Spleen (tissue), 11 donors: Measurements from ENCODE around the gene KIF6. TPM values are rescaled to one million over a fixed set of nuclear protein-coding genes. Genes with fewer than 3 reads are reported as not detected.

Source experiments
- DNase-seq: peaks from one replicate; pipeline ENCODE4 v3.0.0-alpha.2; 2020
- H3K27ac ChIP-seq, 8 donors: fragments of 200-600 bp; sonication (generic) in 7 of 8; 1 replicate in 4 of 8; 2 replicates in 4 of 8; pipeline versions ENCODE4 v1.5.0 to v1.8.0; 2016 to 2021; ENCODE audit warnings: inconsistent platforms in 4 of 8, mild to moderate bottlenecking in 4 of 8, moderate library complexity in 1 of 8
- H3K27me3 ChIP-seq, 7 donors: fragments of 200-600 bp; sonication (generic) in 6 of 7; replicated peaks in 1 of 7; 1 replicate in 4 of 7; 2 replicates in 3 of 7; pipeline versions ENCODE4 v1.5.0 to v1.8.0; 2016 to 2021; ENCODE audit warnings: inconsistent platforms in 3 of 7, mild to moderate bottlenecking in 1 of 7
- H3K36me3 ChIP-seq, 6 donors: fragments of 200-600 bp; sonication (generic) in 5 of 6; 1 replicate in 4 of 6; 2 replicates in 2 of 6; pipeline versions ENCODE4 v1.5.0 to v1.8.0; 2016 to 2021; ENCODE audit warnings: inconsistent platforms in 2 of 6
- H3K4me1 ChIP-seq, 6 donors: fragments of 200-600 bp; sonication (generic) in 5 of 6; 1 replicate in 3 of 6; 2 replicates in 3 of 6; pipeline versions ENCODE4 v1.5.0 to v1.8.0; 2016 to 2021; ENCODE audit warnings: inconsistent platforms in 3 of 6
- H3K4me3 ChIP-seq, 8 donors: fragments of 200-600 bp; sonication (generic) in 7 of 8; 1 replicate in 4 of 8; 2 replicates in 4 of 8; pipeline versions ENCODE4 v1.5.0 to v1.8.0; 2016 to 2021; ENCODE audit warnings: inconsistent platforms in 4 of 8, mild to moderate bottlenecking in 4 of 8, moderate library complexity in 2 of 8
- H3K9me3 ChIP-seq, 8 donors: fragments of 200-600 bp; sonication (generic) in 7 of 8; 1 replicate in 4 of 8; 2 replicates in 4 of 8; pipeline versions ENCODE4 v1.5.0 to v1.8.0; 2016 to 2021; ENCODE audit warnings: inconsistent platforms in 4 of 8
- CTCF ChIP-seq, 11 experiments: fragments of 200-600 bp in 7 of 11; fragments of 450-650 bp in 4 of 11; sonication (generic) in 4 of 11; IDR thresholded peaks in 8 of 11; conservative IDR thresholded peaks in 3 of 11; 1 replicate in 7 of 11; 2 replicates in 4 of 11; pipeline versions ENCODE4 v1.4.0 to v1.8.0; 2016 to 2021; ENCODE audit warnings: antibody characterized with exemption in 11 of 11, inconsistent platforms in 4 of 11, mild to moderate bottlenecking in 1 of 11
- POLR2A ChIP-seq, 3 donors: fragments of 450-650 bp; IDR thresholded peaks; one replicate each; pipeline ENCODE4 v1.5.1; 2017; ENCODE audit warnings: antibody characterized with exemption in 3 of 3, mild to moderate bottlenecking in 1 of 3
- POLR2AphosphoS5 ChIP-seq, 3 donors: sonication (generic); formaldehyde crosslinking; IDR thresholded peaks; one replicate each; pipeline ENCODE4 v1.5.1; 2017; ENCODE audit warnings: antibody characterized with exemption in 3 of 3
- WGBS, 5 donors: extraction: QIAGEN DNeasy Blood & Tissue Kit in 3 of 5; methylation state at CpG; one replicate each; pipeline versions ENCODE4 v1.1.5 to v1.1.7; 2013 to 2018; 5-methylcytosine and 5-hydroxymethylcytosine counted together
- intact Hi-C: fragments of 100-400 bp; cut with DNase I; formaldehyde crosslinking; loops from one replicate; pipeline ENCODE4 v1.15.0; 2023; ENCODE audit warnings: low total_unique reads
- polyA plus RNA-seq, 3 donors: library from polyadenylated mRNA; stranded (reverse); fragments of 200-250 nt; gene quantifications; one replicate each; pipeline ENCODE4 v1.2.1, GENCODE V29; 2013
- total RNA-seq, 7 donors: library from RNA; depleted of rRNA in 3 of 7; stranded (reverse); fragments of >200 nt in 3 of 7; fragmentation: NEBNext Ultra II Directional in 4 of 7; extraction: Animal tissue kit (Norgen Biotek cat#: 25700) in 4 of 7; gene quantifications; one replicate each; pipeline versions ENCODE4 v1.1.0 to v1.2.1, GENCODE V29; 2016 to 2021
- donor health status: healthy with polysubstance abuse.
- donor health status: DM: no; HTN: no; CAD: no; lungs with moderate emphysema.
- donor health status: DM: no; HTN: no; CAD: no.
- donor health status: Bipolar disorder and iron deficiency.
- donor health status: healthy.
- donor health status: DM: no; HTN: no; CAD: no.
- donor health status: DM: yes; HTN: yes; CAD: no.

The KIF6 gene
- total and polyA plus RNA-seq, 10 donors, result 0.10 to 0.75 (median 0.24) TPM; not detected in 3

DNA sequence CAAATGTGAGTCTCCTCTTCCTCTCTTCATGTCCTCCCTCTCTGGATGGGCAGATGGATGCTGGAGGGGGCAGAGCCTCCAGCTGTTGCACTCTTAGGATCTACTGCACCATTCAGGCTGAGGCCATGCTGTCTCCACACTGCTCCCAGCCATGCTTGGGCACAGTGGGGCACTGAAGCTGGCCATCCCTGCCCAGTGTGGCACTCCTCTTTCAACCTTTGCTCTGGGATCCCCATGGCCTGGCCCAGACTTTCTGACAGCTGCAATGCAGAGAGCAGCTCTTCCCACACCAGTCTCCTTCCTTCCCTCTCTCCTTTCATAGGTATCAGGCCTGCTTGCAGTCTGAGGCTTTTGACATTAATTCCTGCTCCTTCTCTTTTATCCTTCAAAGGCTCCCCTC lies 420.3 kb downstream of the KIF6 start:
- no peaks in the 10 kb centered on the region for H3K9me3 ChIP-seq
- no peak overlapping the region for H3K27ac ChIP-seq
- H3K27me3 ChIP-seq, result peaks cover 0 to 16% (median 0%) of the 10 kb centered on the region in 7 donors
- DNase-seq, result no peak
- H3K36me3 ChIP-seq, result no peaks in the 10 kb centered on the region
- no peak overlapping the region for H3K4me3 ChIP-seq
- peaks cover 0 to 8% (median 2%) of the 10 kb centered on the region in 6 donors for H3K4me1 ChIP-seq
- intact Hi-C loops, result loop anchor here (5.0 to 10.0 kb wide), 2 partner anchors 330 to 433 kb away; no protein-coding TSS in a partner anchor
- no peak for TF ChIP-seq POLR2AphosphoS5 (IDR thresholded peaks at IDR 0.05)
- no peak for TF ChIP-seq CTCF (IDR thresholded peaks at IDR 0.05 in 8 of 11, conservative IDR thresholded peaks at IDR 0.05 in 3 of 11)
- TF ChIP-seq POLR2A (IDR thresholded peaks at IDR 0.05), result no peak

DNA sequence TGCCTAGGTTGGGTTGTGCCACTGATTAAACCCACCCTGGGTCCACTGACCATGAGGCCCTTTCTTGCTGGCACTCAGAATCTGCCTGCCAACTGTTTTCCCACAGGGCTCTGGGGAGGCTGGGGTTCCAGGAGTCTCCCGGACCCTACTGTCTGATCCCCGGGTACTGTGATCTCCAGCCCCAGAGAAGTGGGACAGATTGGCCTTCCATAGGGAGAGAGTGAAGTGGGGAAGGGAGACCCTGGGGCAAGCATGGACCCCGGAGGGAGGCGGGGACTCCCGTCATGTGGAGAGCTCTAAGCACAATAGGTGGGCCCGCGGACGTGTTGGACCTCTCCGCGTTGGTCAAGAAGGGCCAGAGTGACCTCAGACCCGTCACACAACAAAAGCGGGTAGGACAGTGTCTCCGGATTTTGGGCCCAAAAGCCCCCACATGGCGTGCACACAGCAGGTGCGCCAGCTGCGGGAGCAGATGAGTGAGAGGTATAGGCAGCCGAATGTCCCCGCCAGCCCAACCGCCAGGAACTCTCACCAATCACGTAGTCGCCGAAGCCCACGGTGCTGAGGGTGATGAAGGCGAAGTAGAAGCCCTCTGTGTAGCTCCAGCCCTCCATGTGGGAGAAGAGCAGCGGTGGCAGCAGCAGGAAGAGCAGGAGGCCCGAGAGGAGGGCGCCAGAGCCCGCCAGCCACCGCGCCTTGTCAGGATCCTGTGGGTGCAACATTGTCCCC lies 421.6 kb downstream of the KIF6 start:
- Histone ChIP-seq H3K4me1 (peaks cover 0 to 8% (median 2%) of the 10 kb centered on the region in 6 donors), H3K27ac (no peak overlapping the region), H3K36me3 (no peaks in the 10 kb centered on the region), H3K27me3 (peaks cover 0 to 11% (median 0%) of the 10 kb centered on the region in 7 donors), H3K4me3 (no peak overlapping the region), H3K9me3 (no peaks in the 10 kb centered on the region)
- intact Hi-C loops, result loop anchor here (2.0 to 10.0 kb wide), 3 partner anchors 137 to 431 kb away; no protein-coding TSS in a partner anchor
- WGBS, 5 donors, result 83 to 88% (median 87%) methylated on average over 26 to 30 of the region's 30 CpGs
- DNase-seq, result no peak
- no peak for TF ChIP-seq POLR2A (IDR thresholded peaks at IDR 0.05)
- TF ChIP-seq CTCF (IDR thresholded peaks at IDR 0.05 in 8 of 11, conservative IDR thresholded peaks at IDR 0.05 in 3 of 11), result peak in 5 of 11 experiments; percentile 26 to 58 (median 53)

DNA sequence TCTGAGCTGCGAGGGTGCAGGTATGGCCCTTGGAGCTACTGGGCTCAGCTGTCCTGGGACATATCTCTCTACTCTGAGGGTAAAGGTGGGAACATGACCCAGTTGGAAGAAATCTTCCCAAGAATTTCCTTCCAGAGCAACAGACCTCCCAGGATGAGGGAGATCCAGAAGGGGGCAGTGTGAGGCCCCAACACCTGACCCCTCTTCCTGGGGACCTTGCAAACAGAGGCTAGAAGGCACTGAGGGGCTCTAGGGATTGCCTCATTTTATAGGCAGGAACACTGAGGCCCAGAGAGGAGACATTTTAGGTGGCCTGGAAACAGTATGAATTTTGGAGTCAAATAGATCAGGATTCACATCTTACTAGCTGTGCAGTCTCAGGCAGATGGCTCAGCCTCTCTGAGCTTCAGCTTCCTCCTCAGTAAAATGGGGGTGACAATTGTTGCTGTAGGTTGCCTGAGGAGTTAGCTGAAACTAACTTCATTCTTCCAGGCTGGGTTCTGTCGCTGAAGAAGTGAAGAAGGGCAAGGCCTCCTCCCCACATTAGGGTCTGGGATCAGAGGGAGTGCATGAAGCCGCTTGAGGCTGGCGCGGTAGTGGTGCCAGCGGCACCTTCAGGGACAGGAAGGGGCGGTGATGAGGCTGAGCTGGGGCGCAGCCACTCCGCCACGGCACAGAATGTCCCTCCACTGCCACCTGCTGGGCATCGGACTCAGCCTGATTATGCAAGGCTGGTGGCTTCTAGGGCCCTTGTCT lies 422.4 kb downstream of the KIF6 start:
- intact Hi-C loops, result loop anchor here (2.0 to 10.0 kb wide), 3 partner anchors 136 to 431 kb away; no protein-coding TSS in a partner anchor
- DNase-seq, result peak; percentile 96
- Histone ChIP-seq H3K27ac (no peak overlapping the region), H3K9me3 (no peaks in the 10 kb centered on the region), H3K36me3 (no peaks in the 10 kb centered on the region), H3K4me1 (peaks cover 0 to 8% (median 2%) of the 10 kb centered on the region in 6 donors), H3K4me3 (peak overlapping the region in 1 of 8 donors; percentile 45), H3K27me3 (peaks cover 0 to 11% (median 0%) of the 10 kb centered on the region in 7 donors)
- 8 to 80% (median 9%) methylated on average over 1 to 11 of the region's 11 CpGs for WGBS, 5 donors
- TF ChIP-seq POLR2A (IDR thresholded peaks at IDR 0.05), result no peak
- peak; percentile 79 to 95 (median 87) for TF ChIP-seq CTCF (IDR thresholded peaks at IDR 0.05 in 8 of 11, conservative IDR thresholded peaks at IDR 0.05 in 3 of 11)
- TF ChIP-seq POLR2AphosphoS5 (IDR thresholded peaks at IDR 0.05), result peak in 2 of 3 donors; percentile 49 to 53

DNA sequence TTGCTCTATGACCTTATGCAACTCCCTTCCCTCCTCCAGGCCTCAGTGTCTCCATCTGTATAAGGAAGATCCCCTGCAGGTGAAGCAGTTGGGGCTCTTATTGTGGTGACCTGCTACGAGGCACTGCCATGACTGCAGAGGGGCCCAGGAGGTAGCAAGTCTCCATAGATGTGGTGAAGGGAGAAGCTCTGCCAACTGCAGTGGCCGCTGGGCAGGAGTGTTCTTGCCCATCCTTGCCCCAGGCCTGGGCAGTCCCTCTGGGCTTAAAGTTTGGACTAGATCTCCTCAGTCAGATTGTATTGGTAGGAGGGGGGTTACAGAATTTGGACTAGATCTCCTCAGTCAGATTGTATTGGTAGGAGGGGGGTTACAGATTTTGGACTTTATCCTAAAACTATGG lies 423.2 kb downstream of the KIF6 start:
- Histone ChIP-seq H3K27ac (no peak overlapping the region), H3K36me3 (no peaks in the 10 kb centered on the region), H3K27me3 (peaks cover 0 to 11% (median 0%) of the 10 kb centered on the region in 7 donors), H3K4me3 (no peak overlapping the region), H3K9me3 (no peaks in the 10 kb centered on the region), H3K4me1 (peaks cover 0 to 8% (median 2%) of the 10 kb centered on the region in 6 donors)
- intact Hi-C loops, result loop anchor here (2.0 to 10.0 kb wide), 3 partner anchors 135 to 430 kb away; no protein-coding TSS in a partner anchor
- TF ChIP-seq POLR2A (IDR thresholded peaks at IDR 0.05) (no peak), CTCF (IDR thresholded peaks at IDR 0.05 in 8 of 11, conservative IDR thresholded peaks at IDR 0.05 in 3 of 11) (no peak), POLR2AphosphoS5 (IDR thresholded peaks at IDR 0.05) (no peak)
- 84 to 97% (median 88%) methylated on average over 1 to 2 of the region's 2 CpGs for WGBS, 5 donors
- DNase-seq, result no peak
